Activated T-cell treated with anti-CD3 and anti-CD28 coated beads, Interleukin-2, amount 50 U/mL, for 4 hours (primary cell): ENCODE data around the gene NAB1. TPM values are rescaled to one million over a fixed set of nuclear protein-coding genes. Genes with fewer than 3 reads are reported as not detected.
"Not testable (repeated sequence)": the region's sequence is repeated elsewhere in the genome, so short reads cannot be mapped to it uniquely, and the experiment has no call there.

ENCODE experiments used
- ATAC-seq, 2 donors: fragments of 200-7000 bp; cut with Tn5 transposase; one replicate each; pipeline ENCODE4 v1.10.0; 2021
- DNase-seq: peaks from one replicate; pipeline ENCODE4 v3.0.0-alpha.2; 2020
- H3K27me3 Mint-ChIP-seq: one replicate; pipeline ENCODE4 v1.8.0; 2021; ENCODE audit warnings: low read depth, mixed read lengths
- H3K36me3 Mint-ChIP-seq: one replicate; pipeline ENCODE4 v1.8.0; 2022; ENCODE audit warnings: mixed read lengths; ENCODE audit not compliant: insufficient read depth
- H3K4me1 Mint-ChIP-seq: one replicate; pipeline ENCODE4 v1.8.0; 2021; ENCODE audit warnings: low read depth, mixed read lengths
- H3K4me3 Mint-ChIP-seq: one replicate; pipeline ENCODE4 v1.8.0; 2021; ENCODE audit warnings: mild to moderate bottlenecking, moderate library complexity, mixed read lengths
- H3K9me3 Mint-ChIP-seq: one replicate; pipeline ENCODE4 v1.8.0; 2021; ENCODE audit warnings: mixed read lengths
- total RNA-seq, 3 donors: library from RNA; stranded (reverse); gene quantifications; one replicate each; pipeline ENCODE4 v1.2.1, GENCODE V29; 2021

The NAB1 gene
- 10 to 100 TPM; 27.0 to 36.4 (median 33.8) TPM for total RNA-seq

- ATAC-seq (peak; percentile 68 to 70), DNase-seq (peak; percentile 62)
- no peaks in the 10 kb centered on the region for H3K27me3 Mint-ChIP-seq
- peak within 1 kb of the TSS; percentile 98 for H3K4me3 Mint-ChIP-seq
- H3K36me3 Mint-ChIP-seq: no peaks in the 10 kb centered on the region
- H3K9me3 Mint-ChIP-seq: no peaks in the 10 kb centered on the region
- H3K4me1 Mint-ChIP-seq: peaks cover 48% of the 10 kb centered on the region
Measured at GRCh38 chr2:190649035-190649797, at the start of gene NAB1. NAB1 (plus strand) TSS chr2:190649083; CDS start chr2:190659177, 10,094 bp downstream.

- no peak for ATAC-seq
- peaks cover 18% of the 10 kb centered on the region for H3K4me1 Mint-ChIP-seq
- H3K27me3 Mint-ChIP-seq: no peaks in the 10 kb centered on the region
- H3K4me3 Mint-ChIP-seq: no peak overlapping the region
- H3K36me3 Mint-ChIP-seq: no peaks in the 10 kb centered on the region
- H3K9me3 Mint-ChIP-seq: no peaks in the 10 kb centered on the region
- no peak for DNase-seq
Measured at GRCh38 chr2:190599546-190600220, 49.2 kb upstream of the NAB1 start.

- Mint-ChIP-seq H3K27me3 (no peaks in the 10 kb centered on the region), H3K4me1 (peaks cover 18% of the 10 kb centered on the region), H3K4me3 (no peak overlapping the region), H3K9me3 (no peaks in the 10 kb centered on the region), H3K36me3 (no peaks in the 10 kb centered on the region)
- DNase-seq (no peak), ATAC-seq (no peak)
Measured at GRCh38 chr2:190600293-190601103, 48.4 kb upstream of the NAB1 start.

GRCh38 chr2:190603374-190603773 lies 45.5 kb upstream of the NAB1 start:
- ATAC-seq: no peak

GRCh38 chr2:190607014-190607597 lies 41.8 kb upstream of the NAB1 start:
- Mint-ChIP-seq H3K4me3 (no peak overlapping the region), H3K36me3 (no peaks in the 10 kb centered on the region), H3K27me3 (no peaks in the 10 kb centered on the region), H3K4me1 (no peaks in the 10 kb centered on the region), H3K9me3 (no peaks in the 10 kb centered on the region)
- no peak for ATAC-seq
- no peak for DNase-seq

More at GRCh38 chr2:190603374-190603773, 45.5 kb upstream of the NAB1 start:
- peaks cover 18% of the 10 kb centered on the region for H3K4me1 Mint-ChIP-seq
- no peak for DNase-seq
- H3K4me3 Mint-ChIP-seq: no peak overlapping the region
- no peaks in the 10 kb centered on the region for H3K9me3 Mint-ChIP-seq
- H3K27me3 Mint-ChIP-seq: no peaks in the 10 kb centered on the region
- H3K36me3 Mint-ChIP-seq: no peaks in the 10 kb centered on the region

- H3K36me3 Mint-ChIP-seq: no peaks in the 10 kb centered on the region
- H3K4me1 Mint-ChIP-seq: no peaks in the 10 kb centered on the region
- no peak for DNase-seq
Measured at GRCh38 chr2:190607657-190608357, 41.1 kb upstream of the NAB1 start.

GRCh38 chr2:190608863-190609262 lies 40.0 kb upstream of the NAB1 start:
- H3K4me1 Mint-ChIP-seq, DNase-seq, H3K36me3 Mint-ChIP-seq, H3K27me3 Mint-ChIP-seq, ATAC-seq, H3K4me3 Mint-ChIP-seq, H3K9me3 Mint-ChIP-seq: not testable (repeated sequence)

More at GRCh38 chr2:190607657-190608357, 41.1 kb upstream of the NAB1 start:
- H3K9me3 Mint-ChIP-seq: no peaks in the 10 kb centered on the region
- no peak overlapping the region for H3K4me3 Mint-ChIP-seq
- no peaks in the 10 kb centered on the region for H3K27me3 Mint-ChIP-seq
- ATAC-seq: no peak

- not testable (repeated sequence) for H3K4me1 Mint-ChIP-seq, DNase-seq, H3K9me3 Mint-ChIP-seq, H3K27me3 Mint-ChIP-seq, H3K4me3 Mint-ChIP-seq, H3K36me3 Mint-ChIP-seq, ATAC-seq
Measured at GRCh38 chr2:190609397-190609796, 39.5 kb upstream of the NAB1 start.

GRCh38 chr2:190610528-190610927 lies 38.4 kb upstream of the NAB1 start:
- not testable (repeated sequence) for DNase-seq, H3K4me1 Mint-ChIP-seq, H3K4me3 Mint-ChIP-seq, ATAC-seq, H3K36me3 Mint-ChIP-seq, H3K9me3 Mint-ChIP-seq, H3K27me3 Mint-ChIP-seq

GRCh38 chr2:190615555-190616200 lies 33.2 kb upstream of the NAB1 start:
- DNase-seq: no peak
- H3K9me3 Mint-ChIP-seq: no peaks in the 10 kb centered on the region

GRCh38 chr2:190618030-190618429 lies 30.9 kb upstream of the NAB1 start:
- Mint-ChIP-seq H3K36me3 (no peaks in the 10 kb centered on the region), H3K4me1 (no peaks in the 10 kb centered on the region), H3K4me3 (no peak overlapping the region), H3K27me3 (no peaks in the 10 kb centered on the region), H3K9me3 (no peaks in the 10 kb centered on the region)
- ATAC-seq: no peak
- DNase-seq: no peak

More at GRCh38 chr2:190615555-190616200, 33.2 kb upstream of the NAB1 start:
- no peak for ATAC-seq
- H3K36me3 Mint-ChIP-seq: no peaks in the 10 kb centered on the region
- H3K27me3 Mint-ChIP-seq: no peaks in the 10 kb centered on the region
- H3K4me3 Mint-ChIP-seq: no peak overlapping the region
- H3K4me1 Mint-ChIP-seq: no peaks in the 10 kb centered on the region

- peaks cover 6% of the 10 kb centered on the region for H3K9me3 Mint-ChIP-seq
- ATAC-seq: no peak
- peaks cover 8% of the 10 kb centered on the region for H3K27me3 Mint-ChIP-seq
- peaks cover 22% of the 10 kb centered on the region for H3K4me1 Mint-ChIP-seq
- H3K36me3 Mint-ChIP-seq: peaks cover 4% of the 10 kb centered on the region
- H3K4me3 Mint-ChIP-seq: no peak overlapping the region
- DNase-seq: no peak
Measured at GRCh38 chr2:190625691-190626090, 23.2 kb upstream of the NAB1 start.

GRCh38 chr2:190626641-190627210 lies 22.2 kb upstream of the NAB1 start:
- peaks cover 22% of the 10 kb centered on the region for H3K4me1 Mint-ChIP-seq

More at GRCh38 chr2:190626641-190627210, 22.2 kb upstream of the NAB1 start:
- Mint-ChIP-seq H3K27me3 (peaks cover 8% of the 10 kb centered on the region), H3K36me3 (peaks cover 4% of the 10 kb centered on the region), H3K4me3 (no peak overlapping the region), H3K9me3 (peaks cover 6% of the 10 kb centered on the region)
- ATAC-seq (no peak), DNase-seq (no peak)
